ENCODE results near the gene ZDHHC11. TPM values are rescaled to one million over a fixed set of nuclear protein-coding genes. Genes with fewer than 3 reads are reported as not detected.

Gene ZDHHC11
- total and polyA plus RNA-seq, 2 experiments from 2014 or later: 8.0 to 29.1 TPM

GRCh38 chr5:871596-872298 is 21.0 kb upstream of the ZDHHC11 start:
- H3K79me2 ChIP-seq (replicated peaks; ENCODE audit: insufficient read depth): peaks cover 15% of the 10 kb centered on the region
- Mint-ChIP-seq H3K9me3 (no peaks in the 10 kb centered on the region), H3K4me3 (no peak overlapping the region), H3K27ac (no peak overlapping the region), H3K4me1 (no peaks in the 10 kb centered on the region), H3K27me3 (ENCODE audit: insufficient read depth, low read depth, poor library complexity) (peaks cover 2% of the 10 kb centered on the region), H3K36me3 (ENCODE audit: low read depth) (peaks cover 89% of the 10 kb centered on the region)
- TF ChIP-seq ZNF331 (CRISPR knock-in tag; IDR thresholded peaks at IDR 0.05; ENCODE audit: low read depth): no peak
- TF ChIP-seq CREB1 (CRISPR knock-in tag; IDR thresholded peaks at IDR 0.05; ENCODE audit: low read depth): no peak
- no peak for TF ChIP-seq STAT1 (IDR thresholded peaks at IDR 0.05; ENCODE audit: unreplicated experiment)
- no peak for TF ChIP-seq REST (IDR thresholded peaks at IDR 0.05; ENCODE audit: unreplicated experiment)
- no peak for TF ChIP-seq EZH2 (IDR thresholded peaks at IDR 0.05; ENCODE audit: low read depth, unreplicated experiment)
- TF ChIP-seq CTCF (conservative IDR thresholded peaks at IDR 0.05; ENCODE audit: low read depth in 2 of 2): no peak
- no peak for TF ChIP-seq EZH2phosphoT487 (IDR thresholded peaks at IDR 0.05; ENCODE audit: unreplicated experiment)
- TF ChIP-seq ETS1 (IDR thresholded peaks at IDR 0.05): no peak
- no peak for TF ChIP-seq NANOG (IDR thresholded peaks at IDR 0.05; ENCODE audit: borderline replicate concordance)
- TF ChIP-seq JUNB (IDR thresholded peaks at IDR 0.05; ENCODE audit: unreplicated experiment): no peak
- TF ChIP-seq POLR2AphosphoS5 (IDR thresholded peaks at IDR 0.05; ENCODE audit: low read depth): no peak
- no peak for TF ChIP-seq ZNF114 (CRISPR knock-in tag; IDR thresholded peaks at IDR 0.05)
- TF ChIP-seq ZNF462 (CRISPR knock-in tag; IDR thresholded peaks at IDR 0.05): no peak
- DNase-seq (ENCODE audit: low spot score) (no peak), ATAC-seq (no peak)
- H3K27ac ChIP-seq (ENCODE audit: low read depth): no peak overlapping the region
- H2AFZ ChIP-seq: no peak overlapping the region
- 0 out of 2 replicates have a peak, but pooled peaks cover 4% of the 10 kb centered on the region for H3F3A ChIP-seq (replicated peaks; ENCODE audit: low read depth)
- peaks cover 45% of the 10 kb centered on the region for H3K36me3 ChIP-seq (ENCODE audit: insufficient read depth)
- H3K9me2 ChIP-seq (ENCODE audit: insufficient read depth): no peaks in the 10 kb centered on the region
- H3K4me1 ChIP-seq (ENCODE audit: insufficient read depth): no peaks in the 10 kb centered on the region
- H4K20me1 ChIP-seq (replicated peaks; ENCODE audit: insufficient read depth): peaks cover 23% of the 10 kb centered on the region
- H3K27me3 ChIP-seq (ENCODE audit: insufficient read depth): no peaks in the 10 kb centered on the region
- no peak overlapping the region for H3K4me3 ChIP-seq
- H3K4me2 ChIP-seq: no peak overlapping the region
